HL-60 (cell line): ENCODE data around the gene DYSF.

Experiments
- GABPA ChIP-seq: IDR thresholded peaks from 2 replicates; pipeline ENCODE4 v1.6.1; 2012; ENCODE audit warnings: low read depth
- POLR2AphosphoS5 ChIP-seq: IDR thresholded peaks from 2 replicates; pipeline ENCODE4 v1.6.1; 2012; ENCODE audit warnings: low read depth
- TF ChIP-seq, protein P1 (sequence below): IDR thresholded peaks from one replicate; pipeline ENCODE4 v1.5.1; 2011; ENCODE audit warnings: low read length, control low read depth, inconsistent platforms; ENCODE audit not compliant: insufficient read depth
- TF ChIP-seq, protein P2 (sequence below): IDR thresholded peaks from 2 replicates; pipeline ENCODE4 v1.6.1; 2012; ENCODE audit warnings: low read depth; ENCODE audit not compliant: insufficient replicate concordance

DNA sequence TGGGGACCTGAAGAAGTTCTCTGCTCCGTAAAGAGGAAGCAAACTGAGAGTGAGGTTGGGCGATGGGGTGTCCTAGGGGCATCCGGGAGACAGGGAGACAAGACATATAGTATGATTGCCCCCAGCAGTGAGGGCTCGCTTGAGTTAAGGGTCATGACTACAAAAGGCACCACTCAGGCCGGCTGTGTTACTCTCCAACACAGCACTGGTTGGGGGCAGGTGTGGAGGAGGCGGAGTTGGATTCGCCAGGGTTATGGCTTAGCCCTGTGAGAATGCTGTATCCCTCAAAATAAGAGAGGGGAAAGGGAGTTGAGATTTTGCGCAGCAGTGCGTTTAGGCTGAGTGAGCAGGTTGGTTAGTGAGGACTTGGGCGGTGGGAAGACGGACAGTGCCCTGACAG is 12.0 kb downstream of the DYSF start:
- TF ChIP-seq, protein P1, sequence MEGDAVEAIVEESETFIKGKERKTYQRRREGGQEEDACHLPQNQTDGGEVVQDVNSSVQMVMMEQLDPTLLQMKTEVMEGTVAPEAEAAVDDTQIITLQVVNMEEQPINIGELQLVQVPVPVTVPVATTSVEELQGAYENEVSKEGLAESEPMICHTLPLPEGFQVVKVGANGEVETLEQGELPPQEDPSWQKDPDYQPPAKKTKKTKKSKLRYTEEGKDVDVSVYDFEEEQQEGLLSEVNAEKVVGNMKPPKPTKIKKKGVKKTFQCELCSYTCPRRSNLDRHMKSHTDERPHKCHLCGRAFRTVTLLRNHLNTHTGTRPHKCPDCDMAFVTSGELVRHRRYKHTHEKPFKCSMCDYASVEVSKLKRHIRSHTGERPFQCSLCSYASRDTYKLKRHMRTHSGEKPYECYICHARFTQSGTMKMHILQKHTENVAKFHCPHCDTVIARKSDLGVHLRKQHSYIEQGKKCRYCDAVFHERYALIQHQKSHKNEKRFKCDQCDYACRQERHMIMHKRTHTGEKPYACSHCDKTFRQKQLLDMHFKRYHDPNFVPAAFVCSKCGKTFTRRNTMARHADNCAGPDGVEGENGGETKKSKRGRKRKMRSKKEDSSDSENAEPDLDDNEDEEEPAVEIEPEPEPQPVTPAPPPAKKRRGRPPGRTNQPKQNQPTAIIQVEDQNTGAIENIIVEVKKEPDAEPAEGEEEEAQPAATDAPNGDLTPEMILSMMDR, result no peak
- no peak for TF ChIP-seq POLR2AphosphoS5
- TF ChIP-seq GABPA, result no peak
- TF ChIP-seq, protein P2, sequence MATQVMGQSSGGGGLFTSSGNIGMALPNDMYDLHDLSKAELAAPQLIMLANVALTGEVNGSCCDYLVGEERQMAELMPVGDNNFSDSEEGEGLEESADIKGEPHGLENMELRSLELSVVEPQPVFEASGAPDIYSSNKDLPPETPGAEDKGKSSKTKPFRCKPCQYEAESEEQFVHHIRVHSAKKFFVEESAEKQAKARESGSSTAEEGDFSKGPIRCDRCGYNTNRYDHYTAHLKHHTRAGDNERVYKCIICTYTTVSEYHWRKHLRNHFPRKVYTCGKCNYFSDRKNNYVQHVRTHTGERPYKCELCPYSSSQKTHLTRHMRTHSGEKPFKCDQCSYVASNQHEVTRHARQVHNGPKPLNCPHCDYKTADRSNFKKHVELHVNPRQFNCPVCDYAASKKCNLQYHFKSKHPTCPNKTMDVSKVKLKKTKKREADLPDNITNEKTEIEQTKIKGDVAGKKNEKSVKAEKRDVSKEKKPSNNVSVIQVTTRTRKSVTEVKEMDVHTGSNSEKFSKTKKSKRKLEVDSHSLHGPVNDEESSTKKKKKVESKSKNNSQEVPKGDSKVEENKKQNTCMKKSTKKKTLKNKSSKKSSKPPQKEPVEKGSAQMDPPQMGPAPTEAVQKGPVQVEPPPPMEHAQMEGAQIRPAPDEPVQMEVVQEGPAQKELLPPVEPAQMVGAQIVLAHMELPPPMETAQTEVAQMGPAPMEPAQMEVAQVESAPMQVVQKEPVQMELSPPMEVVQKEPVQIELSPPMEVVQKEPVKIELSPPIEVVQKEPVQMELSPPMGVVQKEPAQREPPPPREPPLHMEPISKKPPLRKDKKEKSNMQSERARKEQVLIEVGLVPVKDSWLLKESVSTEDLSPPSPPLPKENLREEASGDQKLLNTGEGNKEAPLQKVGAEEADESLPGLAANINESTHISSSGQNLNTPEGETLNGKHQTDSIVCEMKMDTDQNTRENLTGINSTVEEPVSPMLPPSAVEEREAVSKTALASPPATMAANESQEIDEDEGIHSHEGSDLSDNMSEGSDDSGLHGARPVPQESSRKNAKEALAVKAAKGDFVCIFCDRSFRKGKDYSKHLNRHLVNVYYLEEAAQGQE, result no peak
